GM12878 (cell line): ENCODE measurements around the gene MID1. TPM values are rescaled to one million over a fixed set of nuclear protein-coding genes. Genes with fewer than 3 reads are reported as not detected.

Source experiments
- ATAC-seq: fragments of 200-7000 bp; cut with Tn5 transposase; 3 replicates; pipeline ENCODE4 v1.9.1; 2020; ENCODE audit warnings: mild to moderate bottlenecking, moderate library complexity
- BruUV-seq: library from RNA; stranded (reverse); fragments of 400-500 nt; replicated peaks from 2 replicates; lab custom pipeline; 2021; lab: Mats Ljungman, UMichigan
- CTCF ChIA-PET: fragments of 300-600 bp; sonication (Branson Sonifier 250); formaldehyde crosslinking; extraction: SDS; loops from one replicate; lab custom pipeline; 2021; ENCODE audit warnings: inconsistent platforms; lab: Yijun Ruan, JAX
- POLR2A ChIA-PET: fragments of 350-600 bp; formaldehyde crosslinking; extraction: SDS; loops from one replicate; lab custom pipeline; 2021; ENCODE audit warnings: inconsistent platforms; lab: Charles Lee
- RAD21 ChIA-PET: fragments of 300-600 bp; sonication (Branson Sonifier 250); formaldehyde crosslinking; loops from one replicate; lab custom pipeline; 2023; ENCODE audit warnings: antibody characterized with exemption; ENCODE audit not compliant: unreplicated experiment; lab: Charles Lee
- SMC1A ChIA-PET: fragments of 300-600 bp; sonication (Branson Sonifier 250); formaldehyde crosslinking; loops from one replicate; lab custom pipeline; 2023; ENCODE audit not compliant: unreplicated experiment, uncharacterized antibody; lab: Charles Lee
- DNase-seq: peaks from one replicate; pipeline ENCODE4 v3.0.0-alpha.2; 2011; ENCODE audit warnings: low read depth, low spot score
- FAIRE-seq: peaks from 3 replicates; lab custom pipeline; 2011; peaks lifted over from hg19 to GRCh38; lab: Jason Lieb, UNC
- H2AFZ ChIP-seq: 2 replicates; pipeline ENCODE4 v1.6.0; 2011; ENCODE audit warnings: low read depth, low read length, control low read depth; ENCODE audit not compliant: control insufficient read depth
- H3K27ac ChIP-seq: 2 replicates; pipeline ENCODE4 v1.5.1; 2011; ENCODE audit warnings: control low read depth; ENCODE audit not compliant: control insufficient read depth, insufficient read depth
- H3K27me3 ChIP-seq, 2 experiments: replicated peaks in 1 of 2; 2 replicates each; pipeline versions ENCODE4 v1.6.0 to v1.6.1; 2011; ENCODE audit warnings: low read length in 1 of 2; ENCODE audit not compliant: control insufficient read depth in 2 of 2, insufficient read depth in 2 of 2
- H3K36me3 ChIP-seq, 2 experiments: 2 replicates each; pipeline ENCODE4 v1.5.1; 2011; ENCODE audit warnings: low read length in 1 of 2; ENCODE audit not compliant: control insufficient read depth in 2 of 2, insufficient read depth in 2 of 2
- H3K4me1 ChIP-seq: 2 replicates; pipeline ENCODE4 v1.6.1; 2011; ENCODE audit warnings: mild to moderate bottlenecking, low read length, moderate library complexity, mixed read lengths; ENCODE audit not compliant: control insufficient read depth, insufficient read depth
- H3K4me2 ChIP-seq: 2 replicates; pipeline ENCODE4 v1.6.0; 2011; ENCODE audit warnings: control low read depth; ENCODE audit not compliant: control insufficient read depth, insufficient read depth
- H3K4me3 ChIP-seq: fragments of 200-600 bp; sonication (generic); 2 replicates; pipeline ENCODE4 v1.5.1; 2016
- H3K79me2 ChIP-seq: 2 replicates; pipeline ENCODE4 v1.6.0; 2011; ENCODE audit warnings: low read length; ENCODE audit not compliant: control insufficient read depth, insufficient read depth
- H3K9ac ChIP-seq: 2 replicates; pipeline ENCODE4 v1.8.0; 2011; ENCODE audit warnings: low read length, control low read depth, mixed read lengths; ENCODE audit not compliant: control insufficient read depth, insufficient read depth
- H3K9me3 ChIP-seq: replicated peaks from 3 replicates; pipeline ENCODE4 v1.5.1; 2011; ENCODE audit warnings: mild to moderate bottlenecking, low read length; ENCODE audit not compliant: control insufficient read depth, insufficient read depth
- H4K20me1 ChIP-seq: 2 replicates; pipeline ENCODE4 v1.6.0; 2011; ENCODE audit not compliant: control insufficient read depth, insufficient read depth
- CBFB ChIP-seq: IDR thresholded peaks from 2 replicates; pipeline ENCODE4 v1.6.1; 2016; ENCODE audit warnings: antibody characterized with exemption, low read depth
- CHD2 ChIP-seq: IDR thresholded peaks from 2 replicates; pipeline ENCODE4 v1.6.1; 2011; ENCODE audit warnings: low read depth, low read length, improper control_type of control experiment, borderline replicate concordance
- EED ChIP-seq: sonication (generic); IDR thresholded peaks from 2 replicates; pipeline ENCODE4 v1.6.1; 2016; ENCODE audit warnings: antibody characterized with exemption, low read depth
- IRF4 ChIP-seq: IDR thresholded peaks from 2 replicates; pipeline ENCODE4 v1.6.1; 2011; ENCODE audit warnings: low read depth, low read length
- KDM1A ChIP-seq: fragments of 200-600 bp; sonication (generic); IDR thresholded peaks from 2 replicates; pipeline ENCODE4 v1.6.1; 2016; ENCODE audit warnings: borderline replicate concordance
- RELA ChIP-seq: fragments of 450-650 bp; IDR thresholded peaks from 2 replicates; pipeline ENCODE4 v1.8.0; 2014; ENCODE audit warnings: borderline replicate concordance; ENCODE audit not compliant: partially characterized antibody
- SMARCA5 ChIP-seq: fragments of 450-650 bp; IDR thresholded peaks from 2 replicates; pipeline ENCODE4 v1.6.1; 2017; ENCODE audit warnings: mild to moderate bottlenecking
- TCF12 ChIP-seq: IDR thresholded peaks from 2 replicates; pipeline ENCODE4 v1.6.1; 2011; ENCODE audit warnings: low read depth, mild to moderate bottlenecking, low read length
- WRNIP1 ChIP-seq: IDR thresholded peaks from 2 replicates; pipeline ENCODE4 v1.6.1; 2011; ENCODE audit warnings: low read depth, low read length, improper control_type of control experiment, borderline replicate concordance
- ZBTB4 ChIP-seq: fragments of 450-650 bp; formaldehyde crosslinking; IDR thresholded peaks from 2 replicates; pipeline ENCODE4 v1.4.0; 2022; ENCODE audit warnings: mild to moderate bottlenecking, moderate library complexity
- ZNF384 ChIP-seq: IDR thresholded peaks from 2 replicates; pipeline ENCODE4 v1.6.1; 2012; ENCODE audit warnings: low read depth, mild to moderate bottlenecking, low read length, improper control_type of control experiment, borderline replicate concordance
- ZNF592 ChIP-seq: fragments of 450-650 bp; IDR thresholded peaks from 2 replicates; pipeline ENCODE4 v1.6.1; 2017; ENCODE audit warnings: mild to moderate bottlenecking, moderate library complexity
- WGBS: methylation state at CpG from one replicate; pipeline ENCODE4 v1.1.6; 2016; ENCODE audit warnings: low lambda C conversion rate; ENCODE audit not compliant: insufficient replicate concordance, insufficient coverage; ENCODE audit errors: missing lambda C conversion rate; 5-methylcytosine and 5-hydroxymethylcytosine counted together
- in situ Hi-C: fragments of 300-500 bp; cut with MboI; formaldehyde crosslinking; loops from 9 replicates; pipeline ENCODE4 v1.14.3; 2018; ENCODE audit warnings: mixed read lengths
- intact Hi-C: fragments of 100-400 bp; cut with micrococcal nuclease; formaldehyde crosslinking; loops from one replicate; pipeline ENCODE4 v1.14.2; 2022; ENCODE audit not compliant: unreplicated experiment
- polyA plus RNA-seq, 11 experiments: library from polyadenylated mRNA; depleted of rRNA in 4 of 11; unstranded in 6 of 11; stranded (reverse) in 5 of 11; fragments of >200 nt; fragmentation: Nextera tagmentation in 4 of 11; fragmentation: Illumina TruSeq in 1 of 11; extraction: Ambion mirVana in 4 of 11; extraction: Trizol in 1 of 11; gene quantifications; 1 replicate in 1 of 11; 2 replicates in 10 of 11; pipeline versions ENCODE4 v1.2.1 to v1.2.3, GENCODE V29; 2011 to 2016; ENCODE audit warnings: inconsistent platforms in 2 of 11, missing spikeins in 2 of 11, low read depth in 1 of 11
- total RNA-seq, 4 experiments: library from RNA; depleted of rRNA in 3 of 4; stranded (reverse); fragments of >200 nt in 3 of 4; fragmentation: Illumina TruSeq in 1 of 4; extraction: Trizol in 1 of 4; gene quantifications; 2 replicates each; pipeline versions ENCODE4 v1.2.1 to v1.2.3, GENCODE V29; 2013 to 2021
- TF ChIP-seq, protein P1 (sequence below): IDR thresholded peaks from 2 replicates; pipeline ENCODE4 v1.6.1; 2011; ENCODE audit warnings: mild to moderate bottlenecking, low read depth, low read length, moderate library complexity; ENCODE audit not compliant: insufficient replicate concordance

MID1 gene
- total and polyA plus RNA-seq, 10 of the 15 experiments (the other 5 are each of a cell fraction or from before 2014, with no cell fraction given): 0.04 to 0.51 (median 0.14) TPM; not detected in 1

DNA sequence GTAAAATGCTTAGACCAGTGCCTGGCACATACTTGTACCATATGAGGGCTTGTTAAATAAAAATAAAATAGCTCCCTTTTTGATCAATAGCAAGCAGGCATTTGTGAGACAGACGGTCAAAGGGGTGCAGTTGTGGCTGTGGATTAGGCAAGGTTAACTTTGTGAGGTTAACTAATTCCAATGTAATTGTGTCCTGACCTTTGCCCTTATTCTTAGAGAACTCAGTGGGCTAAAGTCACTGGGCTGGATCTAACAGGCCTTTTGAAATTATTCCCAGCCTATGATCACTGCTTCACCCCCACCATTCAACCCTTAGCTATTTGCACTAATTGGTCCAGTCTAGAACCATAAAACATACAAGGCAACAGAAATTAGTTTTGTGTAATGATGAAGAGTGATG lies 166.4 kb downstream of the MID1 start:
- POLR2A ChIA-PET: no interaction called here
- SMC1A ChIA-PET: no interaction called here
- WGBS: 42% methylated on average over 1 of the region's 1 CpG
- Histone ChIP-seq H3K9ac (no peak overlapping the region), H3K27me3 (no peaks in the 10 kb centered on the region), H3K79me2 (no peaks in the 10 kb centered on the region), H3K27ac (no peak overlapping the region), H3K4me2 (no peak overlapping the region)
- no TSS peak for BruUV-seq
- TF ChIP-seq KDM1A (no peak), CHD2 (no peak), ZNF592 (no peak), TCF12 (no peak), WRNIP1 (no peak), IRF4 (no peak), CBFB (no peak), SMARCA5 (no peak), ZBTB4 (no peak), ZNF384 (no peak), RELA (no peak), EED (no peak)
- TF ChIP-seq, protein P1, sequence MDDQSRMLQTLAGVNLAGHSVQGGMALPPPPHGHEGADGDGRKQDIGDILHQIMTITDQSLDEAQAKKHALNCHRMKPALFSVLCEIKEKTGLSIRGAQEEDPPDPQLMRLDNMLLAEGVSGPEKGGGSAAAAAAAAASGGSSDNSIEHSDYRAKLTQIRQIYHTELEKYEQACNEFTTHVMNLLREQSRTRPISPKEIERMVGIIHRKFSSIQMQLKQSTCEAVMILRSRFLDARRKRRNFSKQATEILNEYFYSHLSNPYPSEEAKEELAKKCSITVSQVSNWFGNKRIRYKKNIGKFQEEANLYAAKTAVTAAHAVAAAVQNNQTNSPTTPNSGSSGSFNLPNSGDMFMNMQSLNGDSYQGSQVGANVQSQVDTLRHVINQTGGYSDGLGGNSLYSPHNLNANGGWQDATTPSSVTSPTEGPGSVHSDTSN: no peak
- TF ChIP-seq, all 136 proteins: peak for 0
- no peaks in the 10 kb centered on the region for H3K4me1 ChIP-seq
- CTCF ChIA-PET: no interaction called here
- in situ Hi-C loops: no loop called here
- no peaks in the 10 kb centered on the region for H4K20me1 ChIP-seq
- intact Hi-C loops: no loop called here
- no peaks in the 10 kb centered on the region for H3K9me3 ChIP-seq
- FAIRE-seq (no peak), DNase-seq (no peak), ATAC-seq (no peak)
- RAD21 ChIA-PET: no interaction called here
- H2AFZ ChIP-seq: no peak overlapping the region
- no peaks in the 10 kb centered on the region for H3K36me3 ChIP-seq
- H3K4me3 ChIP-seq: no peak overlapping the region
